Epithelial cell of prostate (primary cell): ENCODE measurements around the gene KIF20A.
"Not testable (repeated sequence)": the region's sequence is repeated elsewhere in the genome, so short reads cannot be mapped to it uniquely, and the experiment has no call there.

Experiments used
- DNase-seq: peaks from one replicate; pipeline ENCODE4 v3.0.0-alpha.2; 2011; ENCODE audit warnings: low read depth, low spot score
- H3K27ac ChIP-seq: fragments of 450-650 bp; 2 replicates; pipeline ENCODE4 v1.5.1; 2017; ENCODE audit warnings: mild to moderate bottlenecking

Gene KIF20A

GRCh38 chr5:138180841-138181240 is 1.9 kb downstream of the KIF20A start:
- H3K27ac ChIP-seq: no peak overlapping the region
- DNase-seq: no peak

GRCh38 chr5:138182808-138183207 is 3.9 kb downstream of the KIF20A start:
- no peak overlapping the region for H3K27ac ChIP-seq
- DNase-seq: no peak

GRCh38 chr5:138186002-138186447 is 7.1 kb downstream of the KIF20A start:
- no peak overlapping the region for H3K27ac ChIP-seq
- DNase-seq: no peak

GRCh38 chr5:138188626-138189025 is 9.7 kb downstream of the KIF20A start:
- H3K27ac ChIP-seq: no peak overlapping the region
- DNase-seq: no peak

GRCh38 chr5:138192826-138193225 is 13.9 kb downstream of the KIF20A start:
- DNase-seq: no peak
- H3K27ac ChIP-seq: no peak overlapping the region

GRCh38 chr5:138193859-138194258 is 14.9 kb downstream of the KIF20A start:
- H3K27ac ChIP-seq: not testable (repeated sequence)

GRCh38 chr5:138210985-138211384 is 32.1 kb downstream of the KIF20A start:
- H3K27ac ChIP-seq: no peak overlapping the region
- DNase-seq: no peak

More at GRCh38 chr5:138193859-138194258, 14.9 kb downstream of the KIF20A start:
- not testable (repeated sequence) for DNase-seq

- peak overlapping the region; percentile 40 for H3K27ac ChIP-seq
- DNase-seq: no peak
These were observed 33.9 kb downstream of the KIF20A start for GRCh38 chr5:138212828-138213160.

GRCh38 chr5:138213161-138214029 is 34.5 kb downstream of the KIF20A start, which contains the start of gene CDC23:
Gene CDC23, minus strand, starts transcription at chr5:138213323. Its CDS starts 11 bp downstream, at chr5:138213312.
- peak within 1 kb of the TSS; percentile 40 for H3K27ac ChIP-seq
- DNase-seq: peak; percentile 91

- DNase-seq: no peak
- H3K27ac ChIP-seq: no peak overlapping the region
These were observed 37.9 kb downstream of the KIF20A start for GRCh38 chr5:138216799-138217198.

- no peak for DNase-seq
These were observed 44.6 kb downstream of the KIF20A start for GRCh38 chr5:138223532-138223931.

GRCh38 chr5:138224712-138225111 is 45.8 kb downstream of the KIF20A start:
- H3K27ac ChIP-seq: no peak overlapping the region
- DNase-seq: no peak

More at GRCh38 chr5:138223532-138223931, 44.6 kb downstream of the KIF20A start:
- H3K27ac ChIP-seq: no peak overlapping the region

- DNase-seq: no peak
- H3K27ac ChIP-seq: no peak overlapping the region
These were observed 48.0 kb downstream of the KIF20A start for GRCh38 chr5:138226910-138227309.

GRCh38 chr5:138229387-138229786 is 50.5 kb downstream of the KIF20A start:
- no peak for DNase-seq
- H3K27ac ChIP-seq: no peak overlapping the region

- no peak overlapping the region for H3K27ac ChIP-seq
- DNase-seq: no peak
These were observed 51.3 kb downstream of the KIF20A start for GRCh38 chr5:138230261-138230660.

GRCh38 chr5:138230981-138231589 is 52.2 kb downstream of the KIF20A start:
- DNase-seq: peak; percentile 10
- H3K27ac ChIP-seq: no peak overlapping the region

GRCh38 chr5:138233280-138233679 is 54.4 kb downstream of the KIF20A start:
- H3K27ac ChIP-seq: no peak overlapping the region
- no peak for DNase-seq

GRCh38 chr5:138234651-138235050 is 55.7 kb downstream of the KIF20A start:
- no peak for DNase-seq
- H3K27ac ChIP-seq: no peak overlapping the region
